Stimulated activated CD8-positive, alpha-beta memory T cell treated with anti-CD3 and anti-CD28 coated beads, Interleukin-7, amount 100 ng/mL, for 24 hours (primary cell): ENCODE data around the gene CROCC2.

Experiments used
- DNase-seq: peaks from one replicate; pipeline ENCODE4 v3.0.0-alpha.2; 2020; ENCODE audit warnings: low read depth

Gene CROCC2

DNA sequence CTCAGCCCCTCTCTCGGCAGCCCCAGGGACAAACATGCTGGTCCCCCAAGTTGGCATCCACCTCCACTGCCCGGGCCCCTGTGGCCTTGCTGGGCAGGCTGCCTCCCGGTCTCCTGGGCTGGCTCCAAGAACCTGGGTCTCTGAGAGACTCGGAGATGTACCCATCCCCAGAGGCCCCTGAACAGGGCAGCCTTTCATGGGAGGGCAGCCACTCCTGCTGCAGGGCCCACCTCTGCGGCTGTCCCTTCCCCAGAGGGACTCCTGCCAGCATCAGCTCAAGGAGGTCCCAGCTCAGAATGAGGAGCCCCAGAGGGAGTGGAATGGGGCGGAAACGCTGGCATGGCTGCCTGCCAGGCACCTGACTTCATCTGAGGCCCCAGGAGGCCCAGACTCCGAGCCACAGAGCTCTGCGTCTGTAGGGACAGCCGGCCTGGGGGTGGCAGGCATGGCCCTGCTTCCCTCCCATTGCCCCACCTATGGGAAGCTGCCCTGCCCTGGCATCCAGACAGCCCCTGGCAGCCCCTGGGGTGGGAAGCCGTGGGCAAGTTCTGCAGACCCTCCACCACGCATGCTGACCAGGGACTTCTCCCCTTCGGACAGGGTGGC is 857 bp upstream of the CROCC2 start:
- no peak for DNase-seq

DNA sequence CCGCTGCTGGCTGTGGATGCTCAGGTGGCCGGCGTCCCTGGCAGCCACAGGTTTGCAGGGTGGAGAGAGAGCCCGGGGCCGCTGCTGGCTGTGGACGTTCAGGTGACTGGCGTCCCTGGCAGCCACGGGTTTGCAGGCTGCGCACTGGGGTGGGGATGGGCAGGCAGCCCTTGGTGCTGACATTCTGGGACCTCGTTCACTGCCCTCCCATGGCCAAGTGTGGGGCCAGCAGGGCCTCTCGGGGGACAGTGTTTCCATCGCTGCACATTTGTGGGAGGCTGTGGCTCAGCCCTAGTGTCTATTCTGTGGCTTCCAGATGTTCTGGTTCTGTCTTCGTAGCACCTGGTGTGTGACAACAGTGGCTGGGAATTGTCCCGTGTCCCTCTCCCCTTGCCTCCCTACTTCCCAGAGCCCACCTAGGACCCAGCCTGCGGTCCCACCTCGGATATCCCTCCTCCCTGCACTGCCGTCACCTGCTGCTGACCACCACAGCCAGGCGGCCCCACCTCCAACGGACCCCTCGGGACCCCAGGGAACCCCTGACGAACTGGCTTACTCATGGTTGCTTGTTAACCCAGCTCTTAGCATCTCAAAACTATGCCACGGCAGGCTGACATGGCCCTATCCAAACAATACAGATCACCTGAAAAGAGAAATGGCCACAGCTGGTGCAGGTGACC is 915 bp downstream of the CROCC2 start:
- no peak for DNase-seq

DNA sequence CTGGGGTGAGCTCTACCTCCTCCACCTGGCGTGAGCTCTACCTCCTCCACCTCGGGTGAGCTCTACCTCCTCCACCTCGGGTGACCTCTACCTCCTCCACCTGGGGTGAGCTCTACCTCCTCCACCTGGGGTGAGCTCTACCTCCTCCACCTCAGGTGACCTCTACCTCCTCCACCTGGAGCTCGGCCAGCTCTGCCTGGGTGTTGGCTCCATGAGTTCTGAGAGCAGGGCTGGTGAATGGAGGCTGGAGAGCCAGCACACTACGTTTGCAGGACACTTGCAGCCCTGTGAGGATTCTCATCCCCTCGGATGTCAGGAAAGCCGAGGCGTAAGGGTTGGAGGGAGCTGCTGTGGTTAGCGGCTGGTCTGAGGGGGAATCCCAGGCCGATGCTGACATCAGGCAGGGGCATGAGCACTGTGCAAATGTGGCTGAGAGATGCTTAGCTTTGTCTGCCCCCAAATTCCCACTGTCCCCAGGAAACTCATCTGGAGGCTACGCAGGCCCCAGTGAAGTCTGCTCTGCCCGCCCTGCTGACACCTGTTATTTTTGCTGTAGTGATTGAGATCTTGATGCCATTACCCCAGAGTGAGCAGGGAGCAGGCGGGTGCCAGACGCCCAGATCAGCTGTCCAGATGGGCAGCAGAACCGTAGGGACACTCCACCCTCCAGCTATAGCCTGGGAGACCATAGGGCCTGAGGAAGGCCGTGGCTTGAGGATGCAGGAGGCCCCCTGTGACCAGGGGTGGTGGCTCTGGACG is 3.3 kb downstream of the CROCC2 start:
- no peak for DNase-seq

DNA sequence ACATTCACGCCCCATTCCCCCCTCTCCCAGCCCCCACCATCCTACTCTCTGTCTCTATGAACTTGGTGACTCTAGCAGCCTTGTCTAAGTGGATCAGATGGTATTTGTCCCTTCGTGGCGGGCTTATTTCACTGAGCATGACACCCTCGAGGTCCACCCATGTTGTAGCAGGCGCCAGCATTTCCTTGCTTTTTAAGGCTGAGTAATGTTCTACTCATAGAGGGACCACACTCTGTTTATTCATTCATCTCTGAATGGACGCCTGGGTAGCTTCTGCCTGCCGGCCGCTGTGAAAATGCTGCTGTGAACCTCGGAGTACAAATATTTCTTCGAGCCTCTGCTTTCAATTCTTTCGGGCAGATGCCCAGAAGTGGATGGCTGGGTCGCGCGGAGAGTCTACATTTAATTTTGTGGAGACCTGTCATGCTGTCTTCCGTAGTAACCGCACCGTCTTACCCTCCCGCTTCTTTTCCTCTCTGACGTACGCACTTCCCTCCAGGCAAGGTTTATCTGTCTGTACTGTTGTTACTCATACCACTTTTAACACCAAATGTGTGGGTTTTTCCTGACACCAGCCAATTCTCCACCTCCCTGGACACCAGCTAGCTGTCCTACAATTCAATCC is 5.6 kb downstream of the CROCC2 start:
- DNase-seq = no peak

DNA sequence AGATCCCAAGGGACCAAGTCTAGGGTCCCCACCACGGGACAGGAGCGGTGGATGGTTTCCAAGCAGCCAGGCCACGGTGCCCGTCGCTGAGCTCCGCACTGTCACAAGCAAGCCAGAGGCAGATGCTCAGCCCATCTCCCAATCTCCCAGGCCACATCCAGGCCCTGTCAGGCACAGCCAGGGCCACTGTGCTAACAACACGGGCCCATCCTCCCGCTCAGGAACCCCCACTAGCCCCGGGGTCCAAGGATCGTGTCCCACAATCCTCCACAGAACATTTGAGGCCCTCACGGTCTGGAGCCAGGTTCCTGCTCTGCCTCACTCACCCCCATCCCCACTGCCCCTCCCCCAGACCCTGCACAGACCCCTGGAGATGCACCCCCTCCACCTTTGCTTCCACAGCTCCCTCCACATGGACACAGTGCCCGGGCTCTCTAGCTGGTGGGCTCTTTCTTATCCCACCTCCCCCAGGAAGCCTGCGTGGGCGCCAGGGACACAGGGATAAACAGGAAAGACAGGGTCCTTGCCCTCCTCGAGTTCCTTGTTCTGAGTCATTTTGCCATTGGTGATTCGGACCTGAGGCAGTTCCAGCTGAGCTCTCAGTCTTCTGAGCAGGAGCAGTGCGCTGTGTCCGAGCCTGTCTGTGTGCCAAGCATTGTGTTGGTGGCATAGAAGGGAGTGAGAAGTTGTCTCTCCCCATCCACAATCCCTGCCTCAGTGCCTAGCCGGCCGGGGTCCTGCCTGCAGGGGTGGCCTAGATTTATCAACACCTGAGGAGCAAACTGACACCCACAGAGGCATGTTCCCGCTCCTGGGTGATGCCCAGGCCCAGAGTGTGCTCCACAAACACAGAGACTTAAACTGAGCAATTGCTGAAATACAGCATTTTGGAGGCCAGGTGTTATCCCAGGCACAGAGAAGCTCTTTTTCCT is 7.0 kb downstream of the CROCC2 start:
- no peak for DNase-seq

DNA sequence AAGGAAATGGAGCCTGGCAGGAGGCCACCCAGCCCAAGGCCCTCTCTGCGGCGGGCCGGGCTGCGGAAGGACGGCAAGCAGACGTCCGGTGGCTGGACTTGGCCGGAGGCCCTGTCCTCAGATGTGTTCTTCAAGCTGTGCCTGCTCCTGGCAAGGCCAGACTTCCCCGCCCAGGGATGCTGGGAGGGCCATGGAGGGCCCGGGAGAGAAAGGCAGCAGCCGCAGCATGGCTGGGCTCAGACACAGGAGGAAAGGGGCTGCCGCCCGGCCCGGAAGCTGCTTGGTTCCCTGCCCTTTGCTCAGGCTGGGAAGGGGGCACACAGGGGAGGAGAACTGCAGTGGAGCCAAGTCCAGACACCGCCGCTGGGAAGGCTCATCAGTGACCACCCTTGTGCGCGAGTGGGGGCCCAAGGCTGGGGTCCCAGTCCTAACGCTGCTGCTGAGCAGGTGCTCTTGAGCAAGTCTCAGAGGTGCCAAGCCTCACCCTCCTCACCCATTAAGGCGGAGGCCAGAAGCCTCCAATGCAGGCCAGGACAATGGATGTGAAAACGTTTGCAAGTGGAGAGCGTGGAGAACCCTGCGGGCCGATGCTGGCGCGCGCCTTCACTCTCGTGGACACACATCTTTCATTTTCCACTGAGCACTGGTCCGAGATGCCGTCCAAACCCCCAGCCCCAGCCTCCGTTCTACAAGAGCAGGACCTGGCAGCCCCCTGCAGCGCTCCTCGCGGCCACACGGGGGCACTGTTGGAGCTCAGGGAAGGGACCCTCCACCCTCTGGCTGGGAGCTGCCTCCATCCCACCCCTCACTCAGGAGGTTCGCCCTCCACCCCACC is 7.9 kb downstream of the CROCC2 start:
- DNase-seq = peak; percentile 42

DNA sequence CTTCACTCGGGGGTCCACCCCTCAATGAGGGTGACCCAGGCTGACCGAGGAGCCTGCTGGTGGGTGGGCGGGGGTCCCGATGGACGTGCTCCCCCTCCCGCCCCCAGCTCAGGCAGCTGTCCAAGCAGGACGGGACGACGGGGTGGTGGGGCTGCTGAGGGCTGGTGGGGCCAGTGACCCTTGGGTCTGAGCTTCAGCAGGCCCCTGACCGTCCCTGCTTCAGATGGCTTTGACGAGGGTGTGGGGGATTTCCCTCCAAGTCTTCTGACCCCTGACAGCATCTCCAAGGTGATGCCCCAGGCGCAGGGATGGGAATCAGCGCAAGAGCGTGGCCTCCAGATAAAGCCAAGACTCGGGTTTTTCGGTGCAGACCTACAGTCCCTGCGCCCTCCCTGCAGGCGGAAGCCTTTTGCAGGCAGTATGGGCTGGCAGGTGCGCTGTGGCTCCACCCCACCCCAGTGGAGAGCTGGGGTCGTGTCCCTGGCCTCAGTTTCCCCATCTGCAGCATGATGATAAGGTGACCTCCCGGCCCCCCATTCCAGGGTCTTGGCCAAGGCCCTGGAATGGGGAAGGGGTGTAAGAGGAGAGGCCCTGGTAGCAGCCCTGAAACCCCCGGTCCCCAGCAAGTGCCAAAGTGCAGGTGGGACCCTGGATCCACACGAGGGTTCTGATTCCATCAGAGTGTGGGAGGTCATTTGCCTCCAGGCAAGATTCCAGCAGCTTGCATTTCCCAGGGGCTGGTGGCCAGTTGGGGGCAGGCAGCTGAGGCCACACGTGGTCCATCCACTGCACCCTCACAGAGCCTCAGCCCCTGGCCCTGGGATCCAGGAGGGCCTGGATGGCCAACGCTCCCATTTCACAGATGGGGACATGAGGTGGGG is 8.7 kb downstream of the CROCC2 start:
- no peak for DNase-seq

DNA sequence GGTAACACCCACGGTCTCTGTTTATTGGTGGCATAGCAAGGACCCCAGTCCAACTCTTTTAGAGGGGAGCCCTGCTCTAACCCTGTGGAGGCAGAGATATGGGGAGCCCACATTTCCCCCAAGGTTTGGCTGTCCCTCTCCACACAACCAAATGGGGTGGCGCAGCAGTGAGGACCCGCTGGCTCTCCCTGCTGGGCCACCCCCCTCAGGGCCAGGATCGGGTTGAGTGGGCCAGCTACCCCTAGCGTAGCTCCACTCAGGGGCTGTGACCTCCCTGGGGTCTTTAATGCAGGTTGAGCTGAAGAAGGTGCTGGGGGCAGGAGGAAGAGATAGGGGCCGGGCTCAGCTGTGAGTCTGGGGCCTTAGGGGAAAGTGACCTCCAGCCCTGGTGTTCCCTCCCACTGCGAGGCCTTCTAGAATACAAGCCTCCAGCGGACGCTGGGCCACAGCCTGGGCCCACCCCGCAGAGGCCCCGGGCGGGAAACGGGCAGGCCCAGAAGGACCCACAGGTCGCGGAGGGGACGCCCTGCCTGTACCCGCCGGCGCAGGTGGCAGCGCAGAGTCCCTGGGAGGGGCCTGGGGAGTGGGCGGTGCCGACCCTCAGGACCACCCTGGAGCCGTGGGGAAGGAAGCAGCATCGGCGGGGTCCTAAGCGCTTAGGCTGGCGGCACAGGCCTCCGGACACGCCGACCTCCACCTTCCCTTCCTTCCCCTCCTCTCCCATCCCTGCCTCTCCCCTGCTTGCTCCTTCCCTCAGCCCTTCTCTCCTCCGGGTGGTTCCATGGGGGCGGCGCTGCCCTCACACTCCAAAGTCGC is 9.6 kb downstream of the CROCC2 start:
- no peak for DNase-seq

DNA sequence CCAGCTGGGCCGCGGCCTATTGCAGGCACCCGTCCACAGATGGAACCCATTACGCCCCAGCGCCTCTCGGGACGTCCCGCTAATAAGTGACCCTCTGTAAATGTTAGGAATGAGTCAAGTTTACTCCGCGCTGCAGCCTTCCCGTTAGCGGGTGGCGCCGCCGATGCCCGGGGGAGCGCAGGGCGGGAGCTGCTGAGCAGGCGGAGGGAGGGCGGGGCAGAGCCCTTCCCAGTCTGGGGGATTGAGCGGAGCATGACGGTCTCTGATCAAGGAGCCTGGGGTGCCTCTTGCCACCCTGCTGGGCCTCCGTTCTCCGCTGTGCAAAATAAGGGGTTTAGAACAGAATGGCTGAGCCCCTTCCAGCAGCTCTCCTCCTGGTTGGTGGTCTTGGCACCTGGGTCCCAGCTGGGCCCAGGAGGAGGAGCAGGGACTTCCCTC is 10.5 kb downstream of the CROCC2 start:
- no peak for DNase-seq

DNA sequence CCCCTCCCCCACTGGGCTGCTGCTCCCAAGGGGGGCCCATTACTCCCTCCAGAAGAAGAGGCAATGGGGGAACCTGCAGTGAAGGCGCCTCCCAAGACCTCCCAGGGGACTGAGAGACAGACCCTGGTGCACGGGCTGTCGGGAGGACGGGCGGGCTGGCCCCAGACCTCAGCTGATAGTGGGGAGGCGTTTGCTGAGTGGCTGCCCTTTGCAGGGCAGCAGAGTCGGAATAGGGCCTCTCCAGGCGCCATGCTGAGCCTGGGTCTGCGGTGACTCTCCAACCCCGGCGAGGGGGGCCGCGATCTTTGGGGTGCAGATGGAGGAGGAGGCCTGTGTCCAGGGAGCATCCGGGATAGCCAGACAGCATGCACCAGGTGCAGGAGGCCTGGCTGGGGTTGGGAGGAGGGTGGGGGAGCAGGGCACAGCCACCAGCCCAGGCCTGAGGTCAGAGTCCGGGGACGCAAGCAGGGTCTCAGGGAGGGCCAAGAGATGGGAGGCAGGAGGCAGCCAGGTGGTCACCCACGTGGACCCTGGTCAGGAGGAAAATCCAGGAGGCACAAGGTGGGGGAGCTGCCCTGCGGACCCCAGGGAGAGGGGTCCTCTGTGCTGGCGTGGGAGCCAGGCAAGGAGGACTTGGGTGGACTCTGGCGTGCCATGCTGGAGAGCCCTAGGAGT is 11.0 kb downstream of the CROCC2 start:
- DNase-seq = no peak

DNA sequence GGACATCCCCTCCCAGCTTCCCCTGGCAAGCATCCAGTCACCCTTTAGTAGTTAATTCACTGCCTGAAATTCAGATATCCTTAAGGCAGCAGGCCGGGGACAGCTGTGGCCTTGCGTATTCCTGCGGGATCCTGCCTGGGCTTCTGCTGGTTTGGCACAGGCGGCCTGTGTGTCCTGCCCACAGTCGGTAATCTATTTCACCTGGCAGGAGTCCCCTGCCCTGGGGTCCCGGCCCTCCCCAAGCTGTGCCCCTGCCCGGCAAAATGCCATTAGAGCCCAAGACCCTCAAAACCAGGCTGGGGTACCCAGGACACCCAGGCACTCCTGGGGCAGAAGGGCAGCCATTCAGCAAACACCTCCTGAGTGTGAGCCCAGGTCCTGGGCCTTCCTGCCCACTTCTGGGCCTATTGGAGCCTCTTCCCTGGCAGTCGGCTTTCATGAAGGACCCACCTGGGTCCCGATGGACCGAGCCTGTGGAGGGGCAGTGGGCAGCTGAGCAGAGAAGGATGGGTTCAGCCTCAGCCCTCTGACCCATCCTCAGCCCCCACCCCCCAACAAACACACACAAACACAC is 11.6 kb downstream of the CROCC2 start:
- DNase-seq = no peak

DNA sequence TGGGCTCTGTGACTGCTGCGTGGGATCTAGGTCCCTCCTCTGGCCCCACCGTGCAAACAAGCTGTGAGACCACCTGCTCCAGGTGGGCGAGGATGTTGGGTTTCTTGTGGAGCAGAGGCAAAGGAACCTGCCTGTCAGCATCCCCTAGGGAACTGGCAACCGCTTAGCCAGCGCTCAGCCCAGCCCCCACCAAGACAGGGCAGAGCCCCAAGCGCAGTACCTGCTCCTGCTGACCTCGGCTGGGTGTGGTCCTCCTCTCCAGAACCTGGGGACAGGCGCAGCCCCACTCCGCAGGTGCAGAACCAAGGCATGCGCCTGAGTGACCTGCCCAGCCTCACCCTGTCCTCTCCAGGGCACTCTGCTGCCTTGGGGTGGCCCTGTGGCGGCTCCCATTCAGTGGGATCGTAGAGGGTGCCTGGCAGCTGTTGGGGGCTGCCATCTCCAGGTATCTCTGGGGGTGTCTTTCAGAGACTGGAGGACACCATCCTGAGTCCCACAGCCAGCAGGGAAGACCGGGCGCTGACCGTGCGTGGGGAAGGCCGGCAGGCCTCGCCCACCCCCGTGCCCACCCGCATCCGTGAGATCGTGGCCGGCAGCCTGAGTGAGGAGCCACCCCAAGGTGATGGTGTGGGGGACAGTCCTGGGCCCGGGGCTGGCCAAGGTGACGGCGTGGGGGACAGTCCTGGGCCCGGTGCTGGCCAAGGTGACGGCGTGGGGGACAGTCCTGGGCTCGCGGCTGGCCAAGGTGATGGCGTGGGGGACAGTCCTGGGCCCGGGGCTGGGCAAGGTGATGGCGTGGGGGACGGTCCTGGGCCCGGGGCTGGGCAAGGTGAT is 12.3 kb downstream of the CROCC2 start:
- no peak for DNase-seq

DNA sequence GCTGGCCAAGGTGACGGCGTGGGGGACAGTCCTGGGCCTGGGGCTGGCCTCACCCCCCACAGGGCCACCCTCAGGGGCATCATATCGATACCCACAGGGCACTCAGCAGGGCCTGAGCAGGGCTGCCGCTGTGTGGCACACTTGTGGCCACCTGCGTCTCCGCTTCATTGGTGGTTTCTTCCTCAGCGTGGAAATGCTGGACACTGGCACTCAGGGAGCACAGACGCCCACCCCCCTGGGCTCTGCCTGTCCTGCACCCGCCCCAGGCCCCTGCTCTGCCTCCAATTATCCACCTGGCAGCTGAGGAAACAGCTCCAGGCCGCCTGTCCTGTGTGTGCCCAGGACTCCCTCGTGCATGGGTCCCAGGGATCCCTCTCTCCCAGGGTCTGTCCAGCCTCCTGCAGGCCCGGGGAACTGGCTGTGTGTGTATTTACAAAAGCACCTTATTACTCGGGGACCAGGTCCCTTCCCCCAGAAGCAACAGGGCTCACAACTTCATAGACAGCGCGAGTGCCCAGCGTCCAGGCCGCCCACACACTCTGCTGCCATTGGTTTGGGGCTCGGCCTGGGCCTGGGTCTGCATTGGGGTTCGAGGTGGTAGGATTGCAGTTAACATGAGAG is 13.1 kb downstream of the CROCC2 start:
- no peak for DNase-seq

DNA sequence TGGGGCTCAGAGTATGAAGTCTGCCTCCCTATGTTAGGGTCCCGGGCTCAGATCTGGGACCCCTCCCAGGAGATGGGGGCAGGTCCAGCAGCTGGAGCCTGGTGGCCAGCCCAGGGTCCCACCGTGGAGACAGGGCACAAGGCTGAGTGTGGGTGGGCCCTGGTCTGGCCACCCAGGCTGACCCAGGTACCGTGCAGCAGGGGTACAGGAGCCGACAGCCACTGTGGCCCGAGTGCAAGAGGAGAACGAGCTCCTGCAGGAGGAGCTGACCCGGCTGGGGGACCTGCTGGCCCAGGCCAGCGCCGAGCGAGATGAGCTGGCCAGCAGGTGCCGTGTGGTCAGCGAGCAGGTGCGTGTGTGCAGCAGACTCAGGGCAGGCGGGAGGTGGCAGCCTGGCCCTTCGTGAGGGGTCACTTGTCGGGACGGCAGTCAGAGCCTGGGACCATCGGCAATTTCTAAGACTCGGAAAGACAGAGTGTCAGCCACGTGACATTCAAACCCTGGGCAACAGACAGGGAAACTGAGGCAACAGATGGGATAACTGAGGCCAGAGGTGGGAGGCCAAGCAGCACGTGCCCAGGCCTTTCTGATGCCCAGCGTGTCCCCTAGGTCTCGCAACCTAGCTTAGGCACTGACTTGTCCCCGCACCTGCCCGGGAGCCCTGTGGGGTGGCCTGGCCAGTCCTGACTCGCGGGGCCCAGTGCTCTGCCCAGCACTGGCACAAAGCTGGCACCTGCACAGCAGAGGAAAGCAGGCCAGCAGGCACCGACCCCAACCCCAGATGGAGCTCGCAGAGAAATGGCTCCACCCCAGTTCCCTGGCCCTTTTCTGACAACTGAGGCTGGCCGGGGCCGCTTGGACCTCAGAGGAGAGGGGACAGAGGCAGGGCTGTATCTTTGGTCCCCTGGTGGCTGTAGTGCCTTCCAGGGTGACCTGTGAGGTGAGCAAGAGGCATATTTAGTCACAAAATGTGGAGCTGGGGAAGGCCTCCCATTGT is 13.9 kb downstream of the CROCC2 start:
- no peak for DNase-seq

DNA sequence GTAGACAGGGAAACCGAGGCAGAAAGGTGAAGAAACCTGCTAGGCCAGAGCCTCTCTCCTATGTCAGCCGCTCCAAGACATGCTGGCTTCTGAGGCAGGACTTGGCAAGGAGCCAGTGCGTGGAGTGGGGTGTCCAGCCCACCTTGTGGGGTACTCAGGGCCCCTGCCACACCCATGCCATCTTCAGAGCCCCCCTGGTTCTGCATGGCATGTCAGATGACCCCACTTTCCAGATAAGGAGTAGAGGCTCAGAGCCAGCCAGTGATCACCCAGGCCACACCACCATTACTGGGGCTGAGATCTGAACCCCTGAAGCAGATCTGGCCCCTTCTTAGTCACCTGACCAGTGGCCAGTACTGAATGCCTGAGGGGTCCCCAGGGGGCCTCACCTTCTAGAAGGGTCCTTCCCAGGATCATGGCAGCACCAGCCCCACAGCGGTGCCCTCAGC is 14.7 kb downstream of the CROCC2 start:
- no peak for DNase-seq
